Stimulated activated naive CD8-positive, alpha-beta T cell treated with anti-CD3 and anti-CD28 coated beads, Interleukin-15, amount 100 ng/mL, for 72 hours (primary cell): ENCODE measurements around the gene ATP8B2.
"Not testable (repeated sequence)": the region's sequence is repeated elsewhere in the genome, so short reads cannot be mapped to it uniquely, and the experiment has no call there.

Source experiments
- ATAC-seq: fragments of 150-1000 bp; cut with Tn5 transposase; 2 replicates; pipeline ENCODE4 v1.10.0; 2021; ENCODE audit warnings: mild to moderate bottlenecking, moderate library complexity
- DNase-seq, 2 donors: peaks; one replicate each; pipeline ENCODE4 v3.0.0; 2021 to 2022
- H3K27ac Mint-ChIP-seq, 2 donors: one replicate each; pipeline ENCODE4 v1.8.0; 2022; ENCODE audit warnings: mild to moderate bottlenecking in 2 of 2, mixed read lengths in 2 of 2, moderate library complexity in 2 of 2
- H3K27me3 Mint-ChIP-seq: one replicate; pipeline ENCODE4 v1.8.0; 2022; ENCODE audit warnings: mixed read lengths
- H3K4me1 Mint-ChIP-seq: one replicate; pipeline ENCODE4 v1.8.0; 2022; ENCODE audit warnings: mild to moderate bottlenecking, mixed read lengths
- H3K4me3 Mint-ChIP-seq, 2 donors: one replicate each; pipeline ENCODE4 v1.8.0; 2022; ENCODE audit warnings: mild to moderate bottlenecking in 2 of 2, mixed read lengths in 2 of 2, moderate library complexity in 1 of 2
- H3K9me3 Mint-ChIP-seq, 2 donors: one replicate each; pipeline ENCODE4 v1.8.0; 2022; ENCODE audit warnings: mixed read lengths in 2 of 2

Gene ATP8B2

DNA sequence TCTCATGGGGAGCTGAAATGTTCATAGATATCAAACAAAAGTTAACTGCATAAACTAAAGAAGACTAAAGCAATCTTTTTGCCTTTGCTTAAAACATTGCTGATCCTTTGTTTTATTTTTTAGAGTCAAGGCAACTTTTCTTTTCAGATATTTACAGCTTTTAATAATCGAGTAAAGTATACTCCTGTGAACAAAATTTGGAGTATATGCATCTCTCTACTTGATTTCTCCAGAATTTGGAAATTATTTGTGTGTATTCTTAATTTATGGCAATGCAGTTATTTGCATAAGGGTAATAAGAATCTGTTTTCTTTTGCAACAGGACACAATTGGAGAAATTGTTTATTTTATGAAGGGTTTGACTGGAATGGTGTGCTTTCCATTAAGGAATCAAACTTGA lies 8.6 kb upstream of the ATP8B2 start:
- Mint-ChIP-seq H3K9me3 (peaks cover 5% of the 10 kb centered on the region in 2 donors), H3K4me3 (no peak overlapping the region), H3K27ac (no peak overlapping the region), H3K27me3 (no peaks in the 10 kb centered on the region), H3K4me1 (no peaks in the 10 kb centered on the region)
- ATAC-seq (no peak), DNase-seq (no peak)

DNA sequence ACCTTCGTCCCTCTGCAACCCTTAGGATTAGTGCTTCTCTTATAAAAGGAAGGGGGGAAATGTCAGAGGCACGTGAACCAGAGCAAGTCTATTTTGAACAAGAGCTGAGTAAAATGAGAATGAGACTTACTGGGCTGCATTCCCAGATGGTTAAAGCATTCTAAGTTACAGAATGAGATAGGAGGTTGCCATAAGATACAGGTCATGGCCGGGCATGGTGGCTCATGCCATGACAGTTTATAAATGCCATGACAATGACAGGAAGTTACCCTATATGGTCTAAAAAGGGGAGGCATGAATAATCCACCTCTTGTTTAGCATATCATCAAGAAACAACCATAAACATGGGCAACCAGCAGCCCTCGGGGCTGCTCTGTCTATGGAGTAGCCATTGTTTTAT lies 6.9 kb upstream of the ATP8B2 start:
- peaks cover 6% of the 10 kb centered on the region for H3K27me3 Mint-ChIP-seq
- ATAC-seq: no peak

GRCh38 chr1:154320882-154321608 lies 4.3 kb upstream of the ATP8B2 start, which contains the start of gene AQP10:
AQP10 (plus strand) TSS chr1:154321093; CDS start chr1:154321156, 63 bp downstream.
- H3K27me3 Mint-ChIP-seq: peaks cover 6% of the 10 kb centered on the region
- no peak within 1 kb of the TSS for H3K27ac Mint-ChIP-seq
- ATAC-seq (no peak), DNase-seq (no peak)
- no peak within 1 kb of the TSS for H3K4me3 Mint-ChIP-seq
- H3K4me1 Mint-ChIP-seq: peaks cover 13% of the 10 kb centered on the region
- H3K9me3 Mint-ChIP-seq: peaks cover 5% of the 10 kb centered on the region in 2 donors

More for the DNA sequence above, 6.9 kb upstream of the ATP8B2 start:
- Mint-ChIP-seq H3K4me3 (no peak overlapping the region), H3K27ac (no peak overlapping the region), H3K4me1 (no peaks in the 10 kb centered on the region), H3K9me3 (peaks cover 5% of the 10 kb centered on the region in 2 donors)
- no peak for DNase-seq

- ATAC-seq, DNase-seq, H3K27ac Mint-ChIP-seq, H3K4me3 Mint-ChIP-seq, H3K27me3 Mint-ChIP-seq, H3K9me3 Mint-ChIP-seq: not testable (repeated sequence)
- peaks cover 19% of the 10 kb centered on the region for H3K4me1 Mint-ChIP-seq
Measured at GRCh38 chr1:154321609-154321934, 3.8 kb upstream of the ATP8B2 start.

DNA sequence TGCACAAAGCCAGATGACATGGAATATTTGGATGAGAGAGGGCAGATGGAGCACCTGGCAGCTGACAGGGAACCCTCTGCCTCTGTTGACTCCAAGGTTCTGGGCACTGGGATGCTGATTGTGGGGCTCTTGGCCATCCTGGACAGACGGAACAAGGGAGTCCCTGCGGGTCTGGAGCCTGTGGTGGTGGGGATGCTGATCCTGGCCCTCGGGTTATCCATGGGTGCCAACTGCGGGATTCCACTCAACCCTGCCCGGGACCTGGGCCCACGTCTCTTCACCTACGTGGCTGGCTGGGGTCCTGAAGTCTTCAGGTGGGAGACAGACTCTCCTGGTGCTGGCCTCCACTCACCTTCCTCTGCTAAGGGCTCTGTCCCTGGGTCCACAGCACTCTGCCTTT lies 1.8 kb upstream of the ATP8B2 start:
- Mint-ChIP-seq H3K9me3 (peaks cover 0 to under 1% of the 10 kb centered on the region in 2 donors), H3K4me1 (peaks cover 38% of the 10 kb centered on the region), H3K27me3 (peaks cover 6% of the 10 kb centered on the region), H3K4me3 (no peak overlapping the region), H3K27ac (peak overlapping the region in 1 of 2 donors; percentile 56)
- ATAC-seq (no peak), DNase-seq (no peak)

GRCh38 chr1:154324241-154324640 lies 1.1 kb upstream of the ATP8B2 start:
- peaks cover 44% of the 10 kb centered on the region for H3K4me1 Mint-ChIP-seq
- ATAC-seq: no peak
- peak overlapping the region; percentile 9 to 14 for H3K27ac Mint-ChIP-seq
- H3K4me3 Mint-ChIP-seq: peak overlapping the region; percentile 98 to 99
- no peak for DNase-seq
- no peaks in the 10 kb centered on the region for H3K9me3 Mint-ChIP-seq
- peaks cover 6% of the 10 kb centered on the region for H3K27me3 Mint-ChIP-seq

GRCh38 chr1:154325583-154326545 lies 539 bp downstream of the ATP8B2 start:
- H3K27me3 Mint-ChIP-seq: peaks cover 6% of the 10 kb centered on the region
- DNase-seq (peak; percentile 45 to 50), ATAC-seq (peak; percentile 31)
- H3K27ac Mint-ChIP-seq: peak overlapping the region; percentile 78 to 98
- H3K4me3 Mint-ChIP-seq: peak overlapping the region; percentile 98 to 99
- no peaks in the 10 kb centered on the region for H3K9me3 Mint-ChIP-seq
- H3K4me1 Mint-ChIP-seq: peaks cover 60% of the 10 kb centered on the region

- ATAC-seq (no peak), DNase-seq (peak in 1 of 2 donors; percentile 22)
- Mint-ChIP-seq H3K27ac (peak overlapping the region in 1 of 2 donors; percentile 98), H3K4me3 (peak overlapping the region; percentile 98 to 99), H3K4me1 (peaks cover 67% of the 10 kb centered on the region), H3K9me3 (no peaks in the 10 kb centered on the region), H3K27me3 (peaks cover 5% of the 10 kb centered on the region)
Measured at GRCh38 chr1:154326546-154327465, 1.5 kb downstream of the ATP8B2 start.

DNA sequence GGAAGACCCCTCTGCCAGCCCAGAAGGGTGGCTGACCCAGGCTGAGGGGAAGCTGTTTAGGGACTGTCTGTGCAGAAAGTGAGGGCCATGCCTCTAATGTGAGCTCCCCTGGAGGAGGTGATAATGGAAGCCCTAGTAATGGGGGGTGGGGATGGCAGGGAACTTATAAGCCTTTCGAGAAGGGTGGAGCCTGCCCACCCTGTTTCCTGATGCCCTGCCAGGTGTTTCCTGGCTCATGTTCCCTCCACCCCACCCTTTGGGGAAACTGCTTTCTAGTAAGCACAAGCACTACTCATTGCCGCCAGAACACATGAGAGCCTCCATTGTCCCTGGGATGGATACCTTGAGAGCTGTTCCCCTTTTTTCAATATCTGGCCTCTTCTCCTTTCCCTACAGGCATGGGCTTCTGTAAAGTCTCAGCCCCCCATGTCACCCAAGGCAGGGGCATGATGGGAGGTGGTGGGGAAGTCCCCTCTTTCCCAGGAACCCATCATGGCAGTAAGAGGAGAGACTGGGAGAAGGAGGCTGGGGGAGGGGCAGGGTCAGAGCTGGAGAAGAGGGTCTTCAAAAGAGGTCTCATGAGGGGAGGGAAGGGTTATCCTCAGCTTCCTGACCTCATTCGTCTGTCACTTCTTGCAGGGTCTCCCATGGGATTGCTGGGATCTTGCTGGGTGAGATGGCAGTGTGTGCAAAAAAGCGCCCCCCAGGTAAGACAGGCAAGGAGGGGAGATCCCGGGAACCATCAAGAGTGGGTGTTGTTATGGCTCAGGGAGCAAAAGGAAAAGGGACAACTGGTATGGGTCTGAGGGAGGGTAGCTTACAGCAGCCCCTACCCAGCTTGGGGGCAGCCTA lies 2.4 kb downstream of the ATP8B2 start:
- ATAC-seq (no peak), DNase-seq (no peak)
- Mint-ChIP-seq H3K27ac (peak overlapping the region; percentile 45 to 55), H3K4me3 (peak overlapping the region; percentile 88 to 98), H3K4me1 (peaks cover 74% of the 10 kb centered on the region), H3K9me3 (no peaks in the 10 kb centered on the region), H3K27me3 (no peaks in the 10 kb centered on the region)

DNA sequence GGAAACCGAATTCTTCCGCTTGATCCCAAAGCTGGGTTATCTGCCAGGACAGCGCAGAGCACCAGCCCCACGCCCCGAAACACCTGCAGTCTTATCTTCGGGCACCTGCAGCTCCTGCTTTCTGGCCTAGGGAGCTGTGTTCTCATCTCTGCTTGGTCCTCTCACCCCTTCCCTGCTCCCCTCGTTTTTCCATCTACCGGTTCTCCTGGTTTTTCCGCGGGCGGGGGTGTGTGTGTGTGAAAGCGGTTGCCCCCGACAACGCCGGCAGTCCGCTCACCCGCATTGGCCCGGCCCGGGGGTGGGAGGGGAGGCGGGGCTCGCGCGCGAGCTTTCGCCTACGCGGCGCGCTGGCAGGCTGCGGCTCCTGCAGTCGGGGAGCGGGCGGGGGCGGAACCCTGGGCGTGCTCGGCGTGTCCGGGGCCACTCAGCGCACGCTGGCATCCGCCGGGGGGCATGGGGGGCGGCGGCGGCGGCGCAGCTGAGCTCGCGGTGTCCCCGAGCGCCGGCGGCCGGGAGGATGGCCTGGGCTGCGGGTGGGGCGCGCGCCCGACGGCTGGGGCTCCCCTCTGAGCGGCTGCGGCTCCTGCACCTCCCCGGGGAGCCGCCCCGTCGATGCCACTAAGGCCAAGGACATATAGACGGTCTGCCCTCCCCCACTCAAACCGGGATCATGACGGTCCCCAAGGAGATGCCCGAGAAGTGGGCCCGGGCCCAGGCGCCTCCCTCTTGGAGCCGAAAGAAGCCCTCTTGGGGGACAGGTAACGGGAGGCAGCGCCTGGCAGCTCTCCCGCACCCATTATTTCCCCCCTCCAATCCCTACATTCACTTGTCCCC lies 3.2 kb downstream of the ATP8B2 start:
- H3K4me3 Mint-ChIP-seq: peak overlapping the region; percentile 88 to 98
- ATAC-seq (peak; percentile 69), DNase-seq (peak; percentile 82 to 83)
- peak overlapping the region; percentile 55 for H3K27ac Mint-ChIP-seq
- peaks cover 74% of the 10 kb centered on the region for H3K4me1 Mint-ChIP-seq
- no peaks in the 10 kb centered on the region for H3K27me3 Mint-ChIP-seq
- H3K9me3 Mint-ChIP-seq: no peaks in the 10 kb centered on the region

- H3K27ac Mint-ChIP-seq: peak overlapping the region; percentile 48 to 86
- H3K4me3 Mint-ChIP-seq: peak overlapping the region; percentile 88 to 98
- no peaks in the 10 kb centered on the region for H3K27me3 Mint-ChIP-seq
- no peaks in the 10 kb centered on the region for H3K9me3 Mint-ChIP-seq
- ATAC-seq (no peak), DNase-seq (no peak)
- peaks cover 74% of the 10 kb centered on the region for H3K4me1 Mint-ChIP-seq
Measured at GRCh38 chr1:154329152-154329521, 3.8 kb downstream of the ATP8B2 start.

GRCh38 chr1:154329551-154330131 lies 4.3 kb downstream of the ATP8B2 start:
- ATAC-seq (peak; percentile 14), DNase-seq (peak in 1 of 2 donors; percentile 34)
- Mint-ChIP-seq H3K27me3 (no peaks in the 10 kb centered on the region), H3K4me1 (peaks cover 74% of the 10 kb centered on the region), H3K4me3 (peak overlapping the region; percentile 88 to 98), H3K27ac (peak overlapping the region; percentile 38 to 86), H3K9me3 (no peaks in the 10 kb centered on the region)

GRCh38 chr1:154330669-154331068 lies 5.3 kb downstream of the ATP8B2 start:
- no peaks in the 10 kb centered on the region for H3K9me3 Mint-ChIP-seq
- H3K27ac Mint-ChIP-seq: peak overlapping the region; percentile 63 to 78
- DNase-seq (no peak), ATAC-seq (no peak)
- H3K4me1 Mint-ChIP-seq: peaks cover 83% of the 10 kb centered on the region
- H3K4me3 Mint-ChIP-seq: peak overlapping the region; percentile 53 to 63
- H3K27me3 Mint-ChIP-seq: no peaks in the 10 kb centered on the region
